GM18499 (cell line): ENCODE measurements around the gene NFYC.
"Not testable (repeated sequence)": the region's sequence is repeated elsewhere in the genome, so short reads cannot be mapped to it uniquely, and the experiment has no call there.

Experiments used
- ATAC-seq: cut with Tn5 transposase; IDR thresholded peaks from one replicate; pipeline ENCODE4 v1.9.1; 2021; ENCODE audit warnings: moderate number of reproducible peaks; ENCODE audit not compliant: insufficient read depth, unreplicated experiment

The NFYC gene

DNA sequence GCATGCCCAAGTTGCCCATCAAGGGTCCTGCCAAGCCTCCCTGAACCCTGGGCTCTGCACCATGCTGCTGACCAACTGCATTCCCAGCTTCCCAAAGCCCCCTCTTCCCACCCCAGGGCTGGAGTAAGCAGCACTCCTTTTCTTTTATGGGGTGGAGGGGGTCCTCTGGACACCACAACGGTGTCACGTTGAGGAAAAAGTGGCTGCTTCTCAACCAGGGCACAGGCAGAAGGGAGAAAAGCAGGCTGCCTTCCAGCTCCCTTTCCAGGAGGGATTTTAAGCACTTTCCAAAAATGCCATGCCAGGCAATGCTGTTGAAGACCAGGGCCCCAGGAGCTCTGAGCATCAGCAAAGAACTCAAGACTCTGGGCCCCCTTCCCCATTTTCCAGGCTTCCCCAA lies 26.7 kb upstream of the NFYC start:
- no peak for ATAC-seq

DNA sequence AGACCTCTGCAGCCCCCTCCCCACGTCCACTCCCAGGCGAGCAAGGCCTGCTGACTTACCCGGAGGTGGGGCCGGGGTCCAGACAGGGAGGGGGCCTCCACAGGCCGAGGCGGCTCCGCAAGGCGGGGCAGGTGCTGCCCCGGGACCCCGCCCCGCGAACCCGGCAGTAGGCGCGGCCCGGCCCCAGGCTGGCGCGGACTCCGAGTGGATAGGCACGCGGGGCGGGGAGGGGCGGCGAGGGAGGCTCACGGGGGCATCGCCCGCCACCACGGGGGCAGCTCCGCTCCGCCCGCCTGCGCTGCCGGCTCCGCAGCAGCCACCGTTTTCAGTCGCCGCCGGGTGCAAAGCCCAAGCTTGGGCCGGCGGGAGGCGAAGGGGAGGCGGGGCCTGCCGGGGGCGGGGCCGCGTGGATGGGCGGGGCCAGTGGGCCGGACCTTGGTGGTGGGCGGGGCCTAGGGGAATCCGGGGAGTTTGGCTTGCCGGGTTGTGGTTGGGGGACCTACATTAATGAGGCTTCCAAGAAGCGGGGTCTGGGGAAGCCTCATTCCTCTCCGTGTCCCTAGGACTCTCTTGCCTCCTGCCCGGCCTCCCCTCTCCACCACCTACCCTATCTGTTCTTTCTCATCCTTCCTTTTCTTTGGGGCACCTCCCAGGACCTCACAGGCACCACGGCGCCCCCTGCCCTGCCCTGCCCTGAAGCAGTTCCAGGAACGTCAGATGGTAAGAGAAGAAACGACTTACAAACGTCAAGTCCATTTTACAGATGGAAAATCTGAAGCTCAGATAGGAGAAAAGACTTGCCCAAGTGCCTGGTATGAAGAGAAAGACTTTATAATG lies 26.0 kb upstream of the NFYC start, which contains the start of gene RIMS3:
Gene RIMS3 (minus strand): TSS at position 348 of the 837 bp plus-strand sequence. CDS start 23,757 bp downstream, outside the sequence.
- ATAC-seq, result no peak

DNA sequence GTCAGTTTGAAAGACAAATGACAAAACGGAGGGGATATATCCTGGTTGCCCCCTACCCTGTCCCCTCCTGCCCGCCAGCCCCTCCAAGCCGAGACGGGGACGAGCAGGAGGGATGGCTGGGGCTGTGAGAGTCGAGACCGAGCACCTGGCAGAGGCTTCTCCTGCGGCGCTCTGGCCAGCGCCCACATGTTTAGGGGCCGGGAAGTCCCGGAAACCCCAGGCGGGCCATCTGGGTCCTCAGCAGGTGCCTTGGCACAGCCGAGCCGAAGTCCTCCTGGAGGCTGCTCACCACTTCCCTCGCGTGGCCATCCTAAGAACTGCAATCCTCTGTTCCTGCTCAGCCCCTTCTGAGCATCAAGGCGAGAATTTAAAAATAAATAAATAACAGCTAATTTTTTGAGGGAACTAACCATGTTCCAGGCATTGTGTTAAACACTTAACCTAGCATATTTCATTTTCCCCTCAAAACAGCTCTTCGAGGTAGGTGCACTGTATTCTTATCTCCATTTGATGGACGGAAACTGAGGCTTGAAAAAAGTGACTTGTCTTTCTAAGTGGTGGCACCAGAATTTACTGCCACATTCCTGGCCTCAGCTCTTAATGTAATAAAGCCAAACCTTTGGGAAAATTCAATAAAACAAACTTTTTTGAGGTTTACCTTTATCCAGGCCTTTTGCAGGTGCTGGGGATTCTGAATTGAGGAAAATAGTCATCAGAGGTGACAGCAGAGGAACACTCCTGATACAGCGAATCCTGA lies 22.6 kb upstream of the NFYC start:
- ATAC-seq, result no peak

DNA sequence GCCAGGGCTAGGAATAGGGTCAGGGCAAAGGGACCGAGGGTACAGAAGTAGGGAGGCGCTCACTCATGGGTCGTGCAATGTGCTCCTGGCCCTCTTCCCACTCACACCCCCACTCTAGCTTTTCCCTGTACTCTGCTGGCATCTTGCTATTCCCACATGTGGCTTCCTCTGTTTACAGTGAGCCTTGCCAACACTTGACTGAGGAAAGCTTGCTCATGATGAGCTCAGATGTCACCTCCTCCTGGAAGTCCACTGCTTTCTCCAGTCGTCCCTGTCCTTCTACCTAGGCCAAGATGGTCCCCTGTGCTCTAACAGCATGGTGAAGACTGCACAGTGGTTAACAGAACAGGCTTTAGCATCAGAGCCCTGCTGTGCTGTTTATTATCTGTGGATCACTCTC lies 18.1 kb upstream of the NFYC start:
- ATAC-seq, result no peak

DNA sequence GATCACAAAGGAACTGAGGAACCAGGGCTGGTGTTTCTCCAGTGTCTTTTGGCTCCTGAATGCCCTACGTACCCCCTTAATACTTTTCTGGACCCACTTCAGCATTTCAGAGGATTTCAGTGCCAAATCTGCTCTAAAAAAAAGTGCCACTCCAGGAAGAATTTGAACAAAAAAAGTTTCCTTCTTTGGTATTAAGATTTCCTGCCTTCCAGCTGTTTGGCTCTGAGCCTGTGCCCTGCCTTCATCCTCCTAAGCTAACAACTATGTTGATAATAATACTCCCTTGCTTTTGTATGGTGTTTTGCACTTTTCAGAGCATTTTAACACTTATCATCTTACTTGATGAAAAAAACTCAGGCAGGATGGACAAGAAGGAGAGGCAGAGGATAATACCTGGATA lies 15.0 kb upstream of the NFYC start:
- ATAC-seq, result no peak

DNA sequence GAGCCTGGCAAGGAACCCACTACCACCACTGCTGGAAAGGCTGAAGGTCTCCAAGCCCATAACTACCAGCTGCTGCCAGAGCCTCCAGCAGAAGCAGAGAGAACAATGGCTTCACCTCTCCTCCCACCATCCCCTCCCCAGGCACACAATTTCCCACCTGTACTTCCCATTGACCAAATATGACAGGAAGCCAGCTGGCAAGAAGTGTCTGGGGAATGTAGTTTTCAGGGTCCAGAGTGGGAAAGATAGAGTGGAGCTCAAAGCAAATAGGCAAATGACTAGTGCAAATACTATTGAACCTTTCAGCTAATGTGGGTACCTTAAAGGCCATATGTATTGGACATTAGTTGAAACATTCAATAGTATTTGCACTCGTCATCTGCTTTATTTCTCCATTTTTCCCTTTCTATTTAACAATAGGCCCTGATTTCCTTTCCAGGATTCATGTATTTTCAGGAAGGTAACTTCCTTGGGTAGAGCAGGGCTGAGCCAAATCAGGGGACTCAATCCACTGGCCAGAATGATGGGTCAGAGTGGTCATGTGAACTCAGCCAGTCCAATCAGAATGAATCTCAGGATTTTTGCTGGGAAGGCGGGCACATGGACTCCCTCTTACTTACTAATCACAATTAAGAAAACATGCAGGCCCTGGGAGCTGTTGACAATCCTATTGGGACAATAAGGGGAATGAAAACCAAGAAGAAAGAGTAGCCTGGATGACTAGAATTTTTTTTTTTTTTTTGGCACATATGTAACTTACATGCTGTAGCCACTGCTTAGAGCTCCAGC lies 12.1 kb upstream of the NFYC start:
- ATAC-seq, result no peak

DNA sequence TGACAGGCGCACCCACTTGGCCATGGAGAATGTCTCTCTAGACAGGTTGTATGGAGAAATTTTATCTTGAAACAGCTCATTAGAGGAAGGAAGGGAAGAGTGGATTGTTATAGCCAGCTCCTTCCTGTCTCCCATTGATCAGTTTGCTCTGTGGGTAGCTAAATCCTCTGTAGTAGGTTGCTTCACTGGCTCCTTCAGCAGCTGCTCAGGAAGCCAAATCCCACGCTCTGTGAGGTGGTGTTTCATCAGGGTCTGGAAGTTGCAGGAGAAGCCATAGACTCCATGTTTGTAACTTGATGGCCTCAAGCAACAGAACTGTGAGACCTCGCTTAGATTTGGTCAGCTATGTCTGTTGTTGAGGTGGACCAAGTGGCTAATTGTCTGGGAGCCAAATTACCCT lies 6.8 kb upstream of the NFYC start:
- no peak for ATAC-seq

DNA sequence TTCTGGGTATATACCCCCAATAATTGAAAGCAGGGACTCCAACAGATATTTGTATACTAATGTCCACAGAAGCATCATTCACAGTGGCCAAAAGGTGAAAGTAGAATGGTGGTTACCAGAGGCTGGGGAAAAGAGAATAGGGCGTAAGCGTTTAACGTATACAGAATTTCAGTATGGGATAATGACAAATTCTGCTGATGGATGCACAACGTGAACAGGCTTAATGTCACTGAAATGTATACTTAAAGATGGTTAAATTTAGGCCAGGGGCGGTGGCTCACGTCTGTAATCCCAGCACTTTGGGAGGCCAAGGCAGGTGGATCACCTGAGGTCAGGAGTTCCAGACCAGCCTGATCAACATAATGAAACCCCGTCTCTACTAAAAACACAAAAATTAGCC lies 4.4 kb upstream of the NFYC start:
- no peak for ATAC-seq

DNA sequence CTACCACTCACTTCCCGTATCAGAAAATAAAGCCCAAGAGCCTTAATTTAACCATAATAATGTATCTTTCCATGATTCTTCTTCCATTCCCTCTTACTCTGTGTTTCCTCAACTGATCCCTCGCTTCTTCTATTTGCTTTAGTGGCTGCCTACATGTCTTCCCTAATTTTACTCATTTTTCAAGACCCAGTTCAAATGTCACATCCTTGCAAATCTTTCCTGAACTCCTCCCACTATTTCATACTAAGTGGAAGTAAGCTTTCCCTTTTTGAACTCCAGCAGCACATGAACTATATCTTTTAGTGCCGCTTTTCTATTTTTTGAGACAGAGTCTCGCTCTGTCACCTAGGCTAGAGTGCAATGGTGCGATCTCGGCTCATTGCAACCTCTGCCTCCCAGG lies 3.8 kb upstream of the NFYC start:
- ATAC-seq, result no peak

DNA sequence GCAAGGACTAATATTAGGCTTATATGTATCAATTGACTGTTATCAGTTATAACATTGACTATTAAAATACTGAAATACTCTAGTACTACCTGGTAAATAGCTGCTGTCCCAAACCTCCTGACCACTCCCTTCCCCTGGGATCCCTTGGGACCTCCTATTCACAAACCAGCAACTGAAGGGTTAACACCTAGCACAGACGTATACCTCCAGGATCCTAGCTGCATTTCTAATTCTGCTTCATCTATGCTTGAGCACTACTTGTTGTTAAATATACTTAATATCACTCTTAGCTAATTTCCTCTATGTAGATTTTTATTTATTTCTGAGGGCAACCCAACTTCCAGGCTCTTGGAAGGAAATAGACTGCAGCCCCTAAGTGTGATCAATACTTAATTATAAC lies 1.8 kb upstream of the NFYC start:
- no peak for ATAC-seq

DNA sequence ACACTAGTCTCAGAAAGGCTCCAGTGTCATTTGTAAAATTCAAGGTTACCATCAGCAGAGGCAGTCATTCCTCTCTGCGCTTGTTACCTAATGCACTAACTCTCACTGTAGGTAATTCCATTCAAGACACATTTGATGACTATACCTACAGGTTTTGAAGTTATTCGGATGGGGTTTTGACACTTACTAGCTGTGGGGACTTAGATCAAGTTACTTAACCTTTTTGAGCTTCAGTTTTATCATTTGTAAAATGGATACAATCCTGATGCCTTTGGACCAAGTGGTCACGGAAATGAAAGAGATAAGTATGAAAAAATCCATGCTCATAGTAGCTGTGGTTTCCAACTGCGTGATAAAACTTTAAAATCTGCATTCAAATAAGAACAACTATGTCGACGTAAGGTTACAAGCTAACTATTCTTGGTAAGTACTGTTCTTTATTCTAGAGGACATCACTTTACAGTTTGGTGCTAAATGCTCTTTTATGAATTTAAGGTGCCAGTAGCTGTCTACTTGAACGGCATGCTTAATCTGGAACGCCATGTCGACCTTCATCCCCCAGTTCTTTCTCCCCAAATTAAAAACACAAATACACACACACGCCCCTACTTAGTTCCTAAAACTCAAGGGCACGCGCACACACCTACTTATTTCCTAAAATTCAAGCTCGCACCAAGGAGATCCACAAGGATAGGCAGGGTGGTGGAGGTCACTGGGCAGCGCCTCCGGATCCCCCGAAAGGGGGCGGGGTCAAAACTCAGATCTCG lies 550 bp upstream of the NFYC start:
- ATAC-seq, result no peak

DNA sequence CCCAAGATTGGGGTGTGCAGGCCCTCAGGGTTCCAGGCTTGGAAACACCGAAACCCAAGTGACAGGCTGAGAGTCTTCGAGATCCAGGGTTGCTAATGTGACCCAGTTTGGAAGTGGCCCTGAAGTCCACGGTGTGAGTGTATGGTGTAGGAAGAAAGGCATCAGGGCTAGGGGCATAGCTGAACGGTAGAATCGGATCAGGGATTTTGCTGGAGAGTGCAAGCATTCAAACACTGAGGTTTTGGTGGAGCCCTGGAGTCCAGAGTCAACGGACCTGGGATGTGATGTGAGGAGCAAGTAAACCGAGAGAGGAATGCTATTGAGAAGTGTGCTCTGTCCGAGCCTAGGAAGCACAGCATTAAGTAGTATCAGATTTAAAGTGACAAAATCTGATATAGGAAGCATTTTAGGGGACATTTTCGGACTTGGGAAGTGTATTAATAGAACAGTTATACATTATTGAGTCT lies 958 bp downstream of the NFYC start:
- no peak for ATAC-seq

DNA sequence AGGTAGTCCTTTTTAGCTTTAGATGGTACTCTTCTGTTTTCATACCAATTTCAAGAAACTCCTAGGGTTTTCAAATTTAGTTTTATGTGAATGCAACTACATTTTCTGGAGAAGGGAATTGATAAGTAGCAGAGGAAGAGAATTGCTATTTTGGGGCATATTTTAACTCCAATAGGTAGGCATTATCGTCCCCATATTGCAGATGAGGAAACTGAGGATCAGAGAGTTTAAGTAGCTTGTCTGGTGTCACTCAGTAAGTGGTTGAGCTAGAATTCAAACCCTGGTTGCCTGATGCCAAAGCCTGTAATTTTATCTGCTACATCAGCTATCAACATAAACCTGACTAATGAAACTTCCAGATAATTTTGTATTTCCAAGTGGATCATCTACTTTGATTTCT lies 1.9 kb downstream of the NFYC start:
- no peak for ATAC-seq

DNA sequence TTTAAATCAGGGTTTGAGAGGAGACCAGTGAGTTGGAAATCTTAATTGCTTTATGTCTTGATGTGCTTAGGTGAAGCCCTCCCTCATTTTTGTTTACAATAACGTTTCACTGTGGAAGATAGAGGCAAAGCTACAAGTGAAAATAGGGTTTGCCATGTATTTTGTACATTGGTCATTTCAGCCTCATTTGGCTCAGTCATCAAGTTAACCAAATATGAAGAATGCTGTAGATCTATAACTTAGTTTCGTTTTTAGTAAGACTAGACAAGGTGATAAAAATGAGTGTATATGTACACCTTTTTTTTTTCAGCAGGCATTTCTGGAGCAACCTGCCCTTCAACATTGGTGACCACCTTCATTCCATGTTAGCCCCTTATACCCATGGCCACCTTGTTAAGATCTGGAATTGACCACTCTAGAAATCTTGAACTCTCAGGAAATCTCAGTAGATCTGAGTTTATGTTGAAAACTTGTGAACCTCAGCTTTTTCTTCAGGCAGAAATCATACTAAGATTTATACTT lies 2.9 kb downstream of the NFYC start:
- ATAC-seq, result no peak

DNA sequence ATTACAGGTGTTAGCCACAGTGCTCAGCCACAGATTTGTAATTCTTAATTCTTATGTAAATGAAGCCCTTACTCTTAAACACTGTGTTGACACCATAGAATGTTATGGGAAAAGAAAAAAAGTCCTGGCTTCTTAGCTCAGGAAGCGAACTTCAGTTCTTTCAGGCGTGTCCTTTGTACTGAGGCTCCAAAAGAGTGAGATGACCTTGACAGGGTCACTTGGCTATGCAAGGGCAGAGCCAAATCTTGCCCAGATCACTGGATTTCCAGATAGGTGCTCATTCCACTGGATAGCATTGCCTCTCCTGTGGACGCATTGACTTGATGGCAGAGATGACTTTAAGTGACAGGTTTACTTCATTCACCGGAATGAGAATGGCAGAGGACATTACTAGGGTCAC lies 4.8 kb downstream of the NFYC start:
- no peak for ATAC-seq

DNA sequence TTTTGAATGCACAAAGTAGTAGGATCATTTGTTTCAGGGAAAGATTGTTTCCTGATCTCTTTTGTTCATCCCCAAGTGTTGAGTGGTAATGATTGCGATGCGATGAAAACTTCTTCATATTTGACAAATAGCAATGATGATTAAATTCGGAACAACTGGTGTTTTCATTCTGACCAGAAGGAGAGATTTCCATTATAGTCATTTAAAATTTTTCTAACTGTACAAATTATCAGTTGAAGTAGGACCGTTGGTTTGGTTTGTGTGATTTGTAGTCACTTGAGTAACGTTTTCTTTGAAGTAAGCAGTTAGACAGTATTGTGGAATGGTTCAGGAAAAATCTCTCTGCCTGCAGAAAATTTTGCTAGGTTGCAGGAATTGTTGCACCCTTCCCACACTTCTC lies 5.9 kb downstream of the NFYC start:
- ATAC-seq, result no peak

DNA sequence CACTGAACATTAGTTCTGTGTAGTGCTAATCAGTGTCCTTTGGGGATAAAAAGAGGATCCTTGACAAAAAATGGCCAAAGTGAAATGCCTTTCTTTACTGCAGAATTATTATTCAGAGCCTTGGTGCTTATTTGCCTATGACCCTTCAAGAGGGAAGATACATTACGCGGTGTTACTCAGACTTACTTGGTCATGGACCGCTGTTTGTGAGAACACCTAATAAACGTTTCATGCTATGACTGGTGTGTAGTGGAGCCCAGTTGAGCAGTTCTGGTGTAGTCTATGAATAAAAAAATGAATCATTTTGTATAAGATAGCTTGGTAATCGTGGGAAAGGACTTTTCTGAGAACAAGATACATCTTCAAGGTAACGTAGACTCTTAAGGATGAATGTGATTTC lies 8.3 kb downstream of the NFYC start:
- ATAC-seq, result no peak

DNA sequence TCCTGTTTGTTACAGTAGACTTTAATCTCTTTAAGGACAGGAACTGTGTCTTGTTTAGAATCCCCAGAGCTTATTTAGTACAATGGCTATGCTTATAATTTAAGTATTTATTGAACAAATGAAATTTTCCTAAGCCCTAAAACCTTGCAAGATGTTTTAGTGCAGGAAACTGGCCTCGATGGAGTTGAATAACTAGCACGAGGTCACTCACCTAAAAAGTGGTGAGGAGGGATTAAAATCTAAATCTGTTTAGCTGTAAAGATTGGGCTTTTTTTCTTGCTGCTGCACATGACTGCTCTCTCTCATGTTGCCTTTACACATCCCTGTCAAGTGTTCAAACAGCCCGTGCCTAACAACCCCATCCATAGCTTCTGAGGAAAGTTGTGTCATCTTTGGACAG lies 10.2 kb downstream of the NFYC start:
- ATAC-seq, result no peak

DNA sequence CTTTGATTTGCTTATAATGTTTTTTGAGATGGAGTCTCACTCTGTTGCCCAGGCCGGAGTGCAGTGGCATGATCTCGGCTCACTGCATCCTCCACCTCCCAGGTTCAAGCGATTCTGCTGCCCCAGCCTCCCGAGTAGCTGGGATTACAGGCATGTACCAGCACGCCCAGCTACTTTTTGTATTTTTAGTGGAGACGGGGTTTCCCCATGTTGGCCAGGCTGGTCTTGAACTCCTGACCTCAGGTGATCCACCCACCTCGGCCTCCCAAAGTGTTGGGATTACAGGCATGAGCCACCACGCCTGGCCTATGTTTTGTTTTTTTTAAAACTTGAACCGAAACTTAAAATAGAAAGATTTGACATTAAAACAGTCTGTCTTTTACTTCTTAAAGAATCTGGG lies 11.3 kb downstream of the NFYC start:
- ATAC-seq, result not testable (repeated sequence)

DNA sequence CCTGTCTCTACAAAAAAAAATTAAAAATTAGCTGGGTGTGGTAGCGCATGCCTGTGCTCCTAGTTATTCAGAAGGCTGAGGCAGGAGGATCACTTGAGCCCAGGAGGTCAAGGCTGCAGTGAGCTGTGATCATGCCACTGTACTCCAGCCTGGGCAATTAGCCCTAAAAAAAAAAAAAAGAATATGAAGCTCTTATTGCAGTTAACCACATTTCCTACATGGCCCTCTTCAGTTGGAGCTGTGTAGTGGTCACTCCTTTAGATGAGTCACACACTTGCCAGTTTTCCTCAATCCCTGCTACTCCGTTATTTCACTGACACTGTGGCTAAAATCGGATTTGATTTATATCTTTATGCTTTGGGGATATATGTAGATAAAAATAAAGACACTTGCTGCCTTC lies 11.8 kb downstream of the NFYC start:
- no peak for ATAC-seq
